G401.6 (cell line): Measurements from ENCODE around the gene BACH2.
"Not testable (repeated sequence)": the region's sequence is repeated elsewhere in the genome, so short reads cannot be mapped to it uniquely, and the experiment has no call there.

Source experiments
- FAIRE-seq: peaks from 2 replicates; lab custom pipeline; 2012; peaks lifted over from hg19 to GRCh38; lab: Jason Lieb, UNC

The BACH2 gene

DNA sequence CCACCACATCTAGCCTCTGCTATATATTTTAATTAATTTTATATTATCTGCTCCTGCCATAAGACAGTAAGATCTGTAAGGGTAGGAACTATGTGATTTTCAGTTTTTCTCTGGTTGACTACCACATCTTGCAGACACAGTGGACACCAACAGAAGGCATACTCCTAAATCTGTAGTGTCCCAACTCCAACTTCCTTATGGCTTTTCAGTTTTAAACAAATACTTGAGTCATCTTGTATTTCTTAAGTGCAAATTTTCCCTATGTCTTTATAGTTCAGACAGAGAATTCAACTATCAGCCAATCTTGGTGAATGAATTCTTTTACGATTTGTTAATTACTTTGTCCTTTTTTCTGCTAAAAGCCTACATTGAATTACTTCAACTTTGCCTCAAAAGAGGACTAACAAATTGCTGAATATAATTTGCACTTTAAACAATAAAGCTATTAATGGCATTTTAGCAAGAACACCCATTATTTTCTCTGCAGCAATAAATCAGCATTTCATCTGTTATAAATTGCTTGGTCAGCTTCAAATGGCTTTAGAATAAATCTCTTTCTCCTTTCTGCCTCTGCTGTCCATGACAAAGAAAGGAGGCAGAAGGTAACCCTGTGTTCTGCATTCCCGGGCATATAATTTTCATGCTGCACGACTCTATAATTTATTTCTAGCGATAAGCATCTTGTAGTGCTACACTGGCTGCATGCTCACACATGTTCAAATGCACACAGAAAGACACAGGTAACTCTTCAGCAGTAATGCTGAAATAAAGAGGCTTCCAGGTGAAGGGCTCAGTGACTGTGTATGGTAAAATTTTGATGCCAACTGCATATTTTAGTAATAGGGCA lies 144.8 kb downstream of the BACH2 start:
- FAIRE-seq = no peak

DNA sequence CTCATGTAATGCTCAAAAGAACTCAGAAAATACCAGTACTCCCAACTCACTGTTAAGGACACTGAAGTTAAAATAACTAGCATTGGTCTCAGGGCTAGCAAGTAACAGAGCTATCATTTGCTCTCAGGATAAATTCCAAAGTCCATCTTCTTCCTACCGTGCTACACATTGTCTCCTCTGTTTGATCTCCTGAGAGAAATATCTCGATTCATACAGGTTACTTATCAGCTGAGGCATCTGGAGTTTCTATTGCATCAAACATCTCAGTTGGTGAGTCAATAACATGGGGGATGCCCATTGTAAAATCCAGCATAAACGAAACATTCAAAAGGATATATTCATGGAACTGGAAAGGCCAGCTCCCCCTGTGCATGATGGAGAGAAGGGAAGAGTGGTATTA lies 147.4 kb downstream of the BACH2 start:
- FAIRE-seq = no peak

DNA sequence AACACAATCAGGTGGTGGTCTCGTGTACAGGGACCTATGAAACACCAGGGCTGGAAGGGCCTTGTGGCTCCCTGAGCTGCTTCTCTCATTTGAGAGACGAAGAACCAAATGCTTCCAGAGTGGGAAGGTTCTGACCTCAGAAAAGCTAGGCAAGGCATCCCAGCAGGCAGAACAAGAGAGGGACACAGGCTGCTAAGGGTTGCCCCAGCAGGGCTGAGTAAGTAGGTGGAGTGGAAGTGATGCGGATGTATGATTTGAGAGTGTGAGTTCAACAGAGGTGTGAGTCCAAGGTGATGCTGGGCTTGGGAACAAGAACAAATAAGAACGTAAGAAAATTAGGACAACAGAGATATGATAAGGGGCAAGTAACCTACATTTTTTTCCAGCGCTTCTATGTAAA lies 147.8 kb downstream of the BACH2 start:
- no peak for FAIRE-seq

DNA sequence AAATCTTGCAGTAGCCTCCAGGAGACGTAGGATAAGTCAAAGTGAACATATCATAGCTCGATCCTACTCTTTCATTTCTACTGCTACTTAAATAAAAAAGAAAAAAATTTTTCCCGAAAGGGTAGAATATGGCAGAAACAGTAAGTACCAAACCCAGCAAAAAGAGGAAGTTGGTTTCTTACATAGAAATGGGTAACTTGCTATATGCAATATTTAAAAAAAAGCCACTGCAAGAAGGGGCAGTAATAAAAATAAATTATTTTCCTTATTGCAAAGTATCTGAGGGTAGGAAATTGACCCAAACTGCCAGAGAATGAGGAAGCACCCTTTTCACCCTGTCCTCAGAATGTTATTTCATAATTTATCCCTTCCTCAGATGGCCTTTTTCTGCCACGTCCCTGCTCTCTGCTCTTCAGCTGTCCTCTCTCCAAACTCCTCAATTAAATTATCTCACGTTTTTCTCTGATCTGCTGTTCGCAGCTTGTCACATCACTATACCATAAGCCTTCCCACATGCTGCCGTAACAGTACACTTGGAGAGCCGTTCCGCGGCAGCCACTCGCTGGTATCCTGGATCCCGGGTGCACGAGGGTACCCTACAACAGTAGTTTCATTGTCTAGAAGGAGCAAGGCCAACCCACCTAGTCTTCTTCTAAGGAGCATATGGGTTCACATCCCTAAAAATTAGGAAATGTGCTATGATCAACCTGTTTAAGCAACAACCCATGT lies 149.6 kb downstream of the BACH2 start:
- FAIRE-seq = no peak

DNA sequence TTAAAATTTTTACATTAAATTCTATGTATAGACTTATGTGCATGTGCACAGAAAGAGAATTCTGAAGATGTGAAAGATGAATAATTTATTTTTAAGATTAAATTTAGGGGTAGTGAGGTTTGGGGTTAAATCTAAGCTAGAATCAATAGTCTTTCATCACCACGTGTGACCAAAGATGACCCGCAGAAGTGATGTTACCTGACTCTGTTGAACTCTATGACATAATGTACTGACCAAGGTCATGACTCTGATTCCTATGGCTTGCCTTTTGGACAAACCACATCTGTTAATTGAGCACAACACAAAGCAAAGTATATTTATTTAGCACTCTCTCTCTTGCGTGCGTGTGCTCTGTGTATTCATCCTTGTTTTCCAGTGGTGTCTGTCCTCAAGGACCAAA lies 150.6 kb downstream of the BACH2 start:
- FAIRE-seq = no peak

DNA sequence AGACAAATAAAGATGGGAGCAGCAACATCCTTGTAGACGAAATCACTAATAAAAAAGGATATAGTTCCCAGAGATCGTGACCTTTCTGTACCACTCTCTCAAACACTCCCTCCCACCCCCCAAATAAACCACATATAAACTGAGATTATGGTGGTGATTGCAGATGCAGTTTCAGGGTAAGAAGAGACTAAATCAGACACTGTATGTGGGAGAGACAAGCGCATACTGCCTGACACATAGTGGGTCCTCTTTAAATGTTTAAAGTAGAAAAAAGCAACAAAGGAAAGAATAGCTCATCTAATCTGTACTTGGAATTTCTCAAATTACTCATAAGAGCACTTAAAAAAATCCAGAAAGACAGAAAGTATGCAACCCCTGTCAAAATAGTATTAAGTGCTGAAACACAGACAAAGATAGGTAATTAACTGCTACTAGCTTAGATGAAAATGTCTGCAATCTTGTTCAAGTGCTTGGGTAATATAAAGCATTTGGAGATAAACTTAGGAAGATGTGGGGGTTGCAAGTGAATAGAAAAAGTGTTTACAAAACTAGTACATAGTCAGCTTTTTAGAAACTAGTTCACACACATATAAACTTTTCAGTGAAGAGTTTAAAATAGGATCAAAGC lies 151.6 kb downstream of the BACH2 start:
- no peak for FAIRE-seq

DNA sequence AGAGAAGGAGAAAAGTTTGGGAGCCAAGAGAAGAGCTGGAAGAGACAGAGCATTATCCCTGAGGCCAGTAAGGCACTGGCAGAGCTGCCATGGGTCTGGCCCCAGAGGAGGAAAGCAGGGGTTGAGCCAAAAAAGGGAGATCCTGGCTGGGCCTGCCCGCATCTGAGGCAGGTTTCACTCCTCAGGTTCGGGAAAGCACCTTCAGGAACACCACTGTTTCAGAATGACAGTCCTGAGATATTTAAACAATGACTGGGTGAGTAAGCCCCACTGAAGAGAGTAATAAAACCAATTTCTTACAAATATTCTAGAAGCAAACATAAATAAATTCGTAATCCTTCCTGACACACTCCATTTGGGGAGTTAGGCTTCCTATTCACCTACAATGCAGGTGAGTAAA lies 152.2 kb downstream of the BACH2 start:
- no peak for FAIRE-seq

DNA sequence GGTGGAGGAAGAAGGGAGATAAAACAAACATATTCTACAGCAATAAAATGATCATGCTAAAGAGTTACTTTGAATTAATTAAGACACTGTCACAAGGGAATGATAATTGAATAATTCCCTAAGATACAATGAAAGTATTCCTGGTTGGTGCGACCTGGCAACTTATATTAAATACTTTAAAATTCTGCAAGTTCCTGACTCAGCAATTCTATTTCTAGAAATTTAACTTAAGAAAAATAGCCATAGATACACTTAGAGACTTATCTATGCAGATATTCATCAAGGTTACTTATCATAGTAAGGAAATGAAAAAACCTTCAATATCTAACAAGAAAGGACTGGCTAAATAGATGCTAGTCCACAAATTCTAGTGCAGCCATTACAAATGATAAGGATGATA lies 156.0 kb downstream of the BACH2 start:
- FAIRE-seq = no peak

DNA sequence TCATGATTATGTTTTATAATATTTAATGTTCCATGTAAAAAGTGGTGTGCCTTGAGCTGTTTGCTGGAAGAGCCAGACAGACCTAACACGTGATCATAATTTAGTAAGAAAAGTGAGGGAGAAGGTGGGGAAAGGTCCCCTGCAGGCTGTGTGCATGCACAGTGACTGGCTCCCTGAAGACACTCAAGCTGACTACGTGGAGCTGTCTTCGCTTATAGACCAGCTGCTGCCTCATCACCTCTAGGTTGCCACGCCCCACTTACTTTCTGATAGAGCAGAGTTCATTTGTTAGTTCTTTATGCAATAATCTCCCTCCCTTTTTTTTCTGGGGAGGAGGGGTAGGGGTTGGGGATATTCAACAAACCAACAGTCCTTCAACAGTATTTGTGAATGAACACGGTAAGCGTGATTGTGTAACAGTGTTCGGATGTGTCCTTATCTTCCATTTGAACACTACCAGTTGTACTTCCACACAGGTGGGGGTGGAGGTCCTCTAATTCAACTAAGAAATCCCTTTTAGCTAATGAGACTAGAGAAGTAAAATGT lies 157.3 kb downstream of the BACH2 start:
- no peak for FAIRE-seq

DNA sequence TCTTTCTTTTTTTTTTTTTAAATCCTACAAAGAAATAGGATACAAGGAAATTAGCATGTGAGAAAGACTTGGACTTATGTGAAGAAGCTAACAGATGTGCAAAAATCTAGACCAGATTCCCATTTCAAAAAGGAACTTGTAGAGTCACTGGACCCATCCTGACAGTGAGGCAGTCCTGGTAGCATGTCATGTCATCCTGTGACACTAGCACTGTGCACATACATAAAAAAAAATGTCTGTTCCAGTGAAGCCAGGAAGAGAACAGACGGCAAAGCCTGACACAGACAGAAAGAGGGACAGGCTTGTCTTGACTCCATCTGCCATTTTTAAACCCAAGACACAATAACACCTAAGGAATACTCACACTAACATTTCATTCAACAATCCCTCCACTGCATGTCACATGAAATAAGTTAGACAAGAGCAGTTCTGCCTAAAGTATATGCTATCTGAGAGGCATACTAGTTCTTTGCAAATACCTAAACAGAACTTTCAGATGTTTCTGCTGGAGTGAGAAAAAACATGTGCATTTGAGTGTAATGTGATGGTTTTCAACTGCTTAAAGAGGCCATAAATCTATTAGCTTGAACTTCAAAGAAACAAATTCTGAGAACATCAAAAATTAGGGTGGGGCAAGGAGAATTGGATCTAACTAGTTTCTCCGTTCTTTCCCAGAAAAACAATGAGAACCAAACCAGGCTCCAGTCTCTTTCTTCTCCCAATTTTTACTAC lies 159.6 kb downstream of the BACH2 start:
- FAIRE-seq = no peak

DNA sequence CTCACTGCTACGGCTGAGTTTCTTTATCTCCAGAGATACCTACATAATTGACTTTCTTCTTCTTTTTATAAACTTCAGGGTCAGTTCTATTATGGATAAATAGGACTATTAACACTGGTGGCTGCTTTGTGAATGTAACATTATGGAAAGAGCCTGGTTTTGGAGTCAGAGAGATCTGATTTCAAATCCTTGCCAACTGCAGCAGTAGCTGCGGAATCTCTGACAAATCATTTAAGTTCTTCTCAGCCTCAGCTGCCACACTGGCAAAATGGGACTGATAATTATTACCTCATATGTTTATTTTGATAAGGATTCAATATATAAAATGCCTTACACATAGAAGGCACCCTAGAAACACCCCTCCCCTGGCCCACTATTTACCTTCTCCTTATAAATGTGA lies 160.5 kb downstream of the BACH2 start:
- no peak for FAIRE-seq

DNA sequence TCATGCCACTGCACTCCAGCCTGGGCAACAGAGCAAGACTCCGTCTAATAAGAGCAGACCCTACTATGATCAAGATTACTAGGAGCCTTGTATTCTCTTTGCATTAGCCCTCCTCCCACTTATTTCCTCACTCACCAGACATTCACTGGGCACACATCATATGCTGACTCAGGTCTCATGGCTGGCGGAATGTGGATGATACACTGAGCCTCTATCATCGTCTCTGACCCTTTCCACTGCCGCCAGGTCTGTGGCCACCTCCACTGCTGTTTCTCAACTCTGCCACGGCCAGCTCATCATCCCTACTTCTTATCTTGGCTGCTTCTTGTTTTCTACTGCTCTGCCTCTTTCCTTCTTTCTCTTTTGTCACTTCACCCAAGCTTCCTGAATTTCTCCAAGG lies 161.0 kb downstream of the BACH2 start:
- FAIRE-seq = no peak

DNA sequence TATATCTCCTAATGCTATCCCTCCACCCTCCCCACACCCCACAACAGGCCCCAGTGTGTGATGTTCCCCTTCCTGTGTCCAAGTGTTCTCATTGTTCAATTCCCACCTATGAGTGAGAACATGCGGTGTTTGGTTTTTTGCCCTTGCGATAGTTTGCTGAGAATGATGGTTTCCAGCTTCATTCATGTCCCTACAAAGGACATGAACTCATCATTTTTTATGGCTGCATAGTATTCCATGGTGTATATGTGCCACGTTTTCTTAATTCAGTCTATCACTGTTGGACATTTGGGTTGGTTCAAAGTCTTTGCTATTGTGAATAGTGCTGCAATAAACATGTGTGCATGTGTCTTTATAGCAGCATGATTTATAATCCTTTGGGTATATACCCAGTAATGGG lies 163.0 kb downstream of the BACH2 start:
- FAIRE-seq = not testable (repeated sequence)

DNA sequence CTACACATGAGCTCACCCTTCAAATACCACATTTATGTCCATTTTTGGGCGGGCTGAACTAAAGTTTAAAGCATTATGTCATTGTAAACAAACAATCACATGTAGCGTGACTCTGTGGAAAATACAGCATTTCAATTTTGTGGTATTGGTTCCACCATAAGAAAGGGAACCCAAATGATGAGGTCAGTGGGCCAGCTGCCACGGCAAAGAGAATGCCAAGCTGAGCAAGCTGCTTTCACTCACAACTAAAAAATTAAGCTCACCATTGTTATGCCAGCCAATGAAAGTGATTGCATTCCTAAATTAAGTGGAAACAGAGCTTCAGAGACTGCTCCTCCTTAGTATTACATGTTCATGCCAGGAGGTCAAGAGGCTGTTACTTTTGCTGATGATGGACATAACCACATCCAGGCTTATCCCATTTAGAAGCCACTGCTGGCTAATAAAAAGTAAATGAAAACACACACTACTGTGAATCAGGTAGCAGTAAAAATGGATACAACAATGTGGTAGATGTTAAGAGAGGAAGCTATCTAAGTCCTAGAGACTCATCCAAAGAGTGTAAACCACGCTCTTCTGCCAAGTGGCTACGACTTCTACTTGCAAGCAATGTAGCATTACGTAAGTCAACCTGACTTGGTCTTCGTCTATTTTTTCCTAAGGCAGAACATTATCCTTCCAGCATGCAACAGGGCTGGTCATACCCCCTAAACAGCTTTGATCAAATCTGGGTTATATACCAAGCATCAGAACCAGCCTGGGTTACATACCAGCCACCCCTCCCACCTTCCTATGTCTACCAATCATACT lies 164.8 kb downstream of the BACH2 start:
- no peak for FAIRE-seq

DNA sequence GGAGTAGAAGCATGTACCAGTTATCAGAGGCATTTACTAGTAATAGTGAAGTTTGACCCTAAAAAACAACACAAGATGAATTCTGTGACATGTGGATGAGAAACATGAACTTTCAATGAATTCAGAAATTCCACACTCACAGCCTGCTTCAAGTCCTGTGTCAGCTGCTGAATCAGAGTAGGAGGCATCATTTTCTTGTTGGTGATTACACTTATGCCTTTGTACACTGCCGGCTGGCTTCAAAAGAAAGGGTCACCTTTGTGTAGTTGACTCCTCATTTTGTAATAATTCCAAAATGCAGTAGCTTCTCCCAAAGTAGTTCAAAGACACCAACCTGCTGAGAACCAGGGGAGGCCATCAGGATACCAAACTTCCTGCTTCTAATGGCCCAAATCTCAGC lies 165.5 kb downstream of the BACH2 start:
- no peak for FAIRE-seq

DNA sequence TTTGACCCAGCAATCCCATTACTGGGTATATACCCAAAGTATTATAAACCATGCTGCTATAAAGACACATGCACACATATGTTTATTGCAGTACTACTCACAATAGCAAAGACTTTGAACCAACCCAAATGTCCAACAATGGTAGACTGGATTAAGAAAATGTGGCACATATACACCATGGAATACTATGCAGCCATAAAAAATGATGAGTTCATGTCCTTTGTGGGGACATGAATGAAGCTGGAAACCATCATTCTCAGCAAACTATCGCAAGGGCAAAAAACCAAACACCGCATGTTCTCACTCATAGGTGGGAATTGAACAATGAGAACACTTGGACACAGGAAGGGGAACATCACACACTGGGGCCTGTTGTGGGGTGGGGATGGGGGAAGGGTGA lies 168.0 kb downstream of the BACH2 start:
- FAIRE-seq = not testable (repeated sequence)

DNA sequence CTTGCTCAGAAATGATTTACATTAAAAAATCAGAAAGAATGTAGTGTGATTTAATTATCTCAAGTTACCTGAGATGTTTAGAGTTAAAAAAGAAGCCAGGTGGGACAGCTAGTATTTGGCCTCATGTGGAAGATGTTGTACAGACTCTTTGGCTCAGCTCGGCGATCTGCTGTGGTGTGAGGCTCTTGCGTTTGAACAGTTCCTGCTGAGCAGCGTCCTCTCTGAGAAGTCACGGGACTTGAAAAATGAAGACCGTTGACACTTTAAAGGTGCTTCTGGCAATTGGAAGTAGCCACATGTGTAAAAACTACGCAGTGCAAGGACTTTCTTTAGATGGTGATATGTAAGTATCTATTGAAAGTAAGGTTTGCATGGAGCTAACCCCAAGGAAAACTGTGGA lies 169.0 kb downstream of the BACH2 start:
- no peak for FAIRE-seq

DNA sequence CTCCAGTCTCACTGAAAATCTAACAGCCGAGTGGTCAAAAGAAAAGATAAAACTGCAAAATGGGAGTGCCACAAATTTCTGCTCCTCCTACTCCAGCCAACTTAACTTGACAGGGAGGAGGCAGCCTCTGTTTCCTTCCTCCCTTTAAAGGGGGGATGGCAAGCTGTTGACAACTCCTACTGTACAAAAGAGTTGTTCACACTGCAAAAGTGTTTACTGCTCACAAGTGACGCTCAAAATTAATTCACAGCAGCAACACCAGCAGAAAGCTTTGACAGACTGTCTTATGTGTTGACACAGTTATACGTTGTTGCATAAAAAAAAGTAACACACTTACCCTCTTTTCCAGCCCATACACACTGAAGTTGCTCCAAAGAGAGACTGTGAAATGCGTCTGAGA lies 169.8 kb downstream of the BACH2 start:
- FAIRE-seq = no peak

DNA sequence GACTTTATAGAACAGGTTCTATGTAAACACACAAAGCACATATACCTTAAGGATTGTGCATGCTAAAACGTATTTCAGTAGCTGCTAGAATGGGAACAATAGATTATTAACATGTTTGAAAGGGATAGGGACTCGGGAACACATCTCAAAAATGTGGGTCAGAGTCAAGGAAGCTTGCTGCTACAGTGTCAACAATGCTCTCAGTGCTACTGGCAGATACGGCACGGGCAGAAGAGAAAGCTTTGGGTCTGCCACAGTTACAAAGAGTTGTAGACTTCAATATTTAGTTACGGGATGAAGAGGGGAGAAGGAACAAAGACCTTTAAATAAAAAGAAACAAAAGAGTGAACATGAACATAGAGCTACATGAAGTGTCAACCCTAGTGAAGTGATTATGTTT lies 170.5 kb downstream of the BACH2 start:
- no peak for FAIRE-seq

DNA sequence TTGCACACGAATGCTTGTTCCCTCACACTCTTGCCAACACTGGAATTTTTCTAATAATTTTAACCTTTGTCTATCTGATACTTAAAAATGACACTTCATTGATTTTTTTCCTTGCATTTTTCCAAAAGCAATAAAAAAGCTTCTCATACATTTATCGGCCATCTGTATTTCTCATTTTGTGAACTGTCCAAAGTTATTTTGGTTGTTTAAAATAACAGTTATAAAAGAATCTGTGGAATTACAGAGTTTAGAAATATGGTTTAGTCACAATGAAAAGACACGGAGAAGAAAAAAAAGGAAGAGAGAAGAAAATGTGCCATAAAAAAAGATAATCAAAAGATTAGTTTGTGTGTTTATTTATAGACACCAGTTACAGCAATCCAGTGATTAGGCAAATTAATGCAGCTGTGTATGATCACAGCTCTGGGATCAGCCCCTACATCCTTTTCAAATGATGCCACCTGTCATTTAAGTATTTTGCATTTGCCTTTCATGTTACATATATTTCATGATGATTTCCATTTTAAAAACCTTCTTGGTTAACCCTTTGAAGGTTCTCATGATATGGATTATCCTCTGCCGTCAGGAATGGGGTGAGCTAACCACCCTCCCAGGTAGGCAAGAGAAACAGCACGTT lies 171.7 kb downstream of the BACH2 start:
- no peak for FAIRE-seq

DNA sequence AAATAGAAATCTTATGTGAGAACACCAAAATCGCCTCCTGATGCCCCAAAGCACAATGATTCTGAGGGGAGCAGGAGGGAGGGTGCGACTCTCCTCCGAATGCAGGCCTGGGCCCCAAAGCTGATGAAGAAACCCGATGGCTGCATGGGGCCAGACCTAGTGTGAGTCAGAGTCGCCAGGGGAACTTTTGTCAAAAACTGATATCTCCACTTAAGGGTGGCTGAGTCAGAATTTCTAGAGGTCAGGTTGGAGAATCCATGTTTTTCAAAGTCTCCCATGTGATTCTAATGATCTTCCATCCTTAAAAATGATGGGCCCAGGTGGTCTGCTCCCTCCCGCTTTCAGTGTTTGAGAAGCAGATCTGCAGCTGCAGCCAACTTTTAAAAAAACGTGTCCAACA lies 172.8 kb downstream of the BACH2 start:
- no peak for FAIRE-seq
